Mesothelial cell of epicardium (in vitro differentiated cells): ENCODE results near the gene FCN3. TPM values are rescaled to one million over a fixed set of nuclear protein-coding genes. Genes with fewer than 3 reads are reported as not detected.

Experiments used
- DNase-seq, 2 experiments: peaks; one replicate each; pipeline ENCODE4 v3.0.0; 2021; ENCODE audit warnings: low spot score in 2 of 2; ENCODE audit not compliant: unreplicated experiment in 2 of 2
- H3K27ac Mint-ChIP-seq: 2 replicates; pipeline ENCODE4 v1.8.0; 2021; ENCODE audit warnings: mixed read lengths
- H3K27me3 Mint-ChIP-seq: 2 replicates; pipeline ENCODE4 v1.8.0; 2021; ENCODE audit warnings: low read depth, mixed read lengths
- H3K36me3 Mint-ChIP-seq: 2 replicates; pipeline ENCODE4 v1.8.0; 2021; ENCODE audit warnings: mixed read lengths
- H3K4me1 Mint-ChIP-seq: 2 replicates; pipeline ENCODE4 v1.8.0; 2021; ENCODE audit warnings: mixed read lengths
- H3K4me3 Mint-ChIP-seq: 2 replicates; pipeline ENCODE4 v1.8.0; 2021; ENCODE audit warnings: mild to moderate bottlenecking, moderate library complexity, mixed read lengths
- H3K9me3 Mint-ChIP-seq: 2 replicates; pipeline ENCODE4 v1.8.0; 2021; ENCODE audit warnings: mixed read lengths
- CTCF ChIP-seq: fragments of 200-600 bp; sonication (generic); IDR thresholded peaks from one replicate; pipeline ENCODE4 v1.5.0; 2021; ENCODE audit warnings: antibody characterized with exemption; ENCODE audit not compliant: unreplicated experiment
- total RNA-seq: library from RNA; stranded (reverse); gene quantifications from 3 replicates; pipeline ENCODE4 v1.2.1, GENCODE V29; 2021

The FCN3 gene
- total RNA-seq, 1 donor from 2014 or later = 0.22 TPM

DNA sequence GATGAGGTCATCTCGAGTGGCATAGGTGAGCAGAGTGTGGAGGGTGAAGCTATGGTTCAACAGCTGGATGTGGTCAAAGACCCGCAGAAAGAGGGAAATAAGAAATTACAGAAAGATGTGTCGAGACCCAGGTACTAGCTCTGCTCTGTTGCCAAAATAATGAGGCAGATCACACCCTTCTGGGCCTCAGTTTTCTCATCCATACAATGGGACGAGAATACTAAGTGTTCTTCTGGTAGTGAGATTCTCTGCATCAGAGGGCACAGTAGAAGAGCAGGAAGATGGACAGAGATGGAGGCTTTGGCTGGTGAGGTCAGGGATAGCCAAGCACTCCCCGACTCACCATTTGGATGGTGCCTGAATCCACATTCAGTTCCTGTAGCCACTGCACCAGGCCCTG lies 18.9 kb downstream of the FCN3 start:
- Mint-ChIP-seq H3K4me1 (peaks cover 24% of the 10 kb centered on the region), H3K9me3 (no peaks in the 10 kb centered on the region), H3K36me3 (no peaks in the 10 kb centered on the region), H3K4me3 (no peak overlapping the region), H3K27me3 (peaks cover 31% of the 10 kb centered on the region), H3K27ac (no peak overlapping the region)
- TF ChIP-seq CTCF = no peak
- DNase-seq = no peak

DNA sequence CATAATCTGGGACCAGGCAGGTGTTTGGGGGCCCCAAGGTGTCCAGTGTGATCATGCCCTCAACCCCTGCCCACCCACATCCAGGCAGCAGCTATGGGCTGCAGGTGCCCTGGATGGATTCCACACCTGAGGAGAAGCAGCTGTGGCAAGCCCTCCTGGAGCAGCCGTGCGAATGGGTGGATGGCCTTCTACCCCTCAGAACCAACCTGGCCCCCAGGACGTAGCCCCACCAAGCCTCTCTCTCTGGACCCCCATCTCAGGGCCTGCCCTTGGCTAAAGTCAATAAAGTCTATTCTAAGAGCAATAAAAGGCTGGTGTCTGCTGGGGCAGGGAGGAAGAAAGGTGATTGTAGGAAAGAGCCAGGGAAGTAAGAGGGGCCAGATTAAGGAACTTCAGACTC lies 21.0 kb downstream of the FCN3 start:
- DNase-seq = no peak
- TF ChIP-seq CTCF = no peak
- peaks cover 18% of the 10 kb centered on the region for H3K27me3 Mint-ChIP-seq
- no peaks in the 10 kb centered on the region for H3K36me3 Mint-ChIP-seq
- no peaks in the 10 kb centered on the region for H3K9me3 Mint-ChIP-seq
- peaks cover 15% of the 10 kb centered on the region for H3K4me1 Mint-ChIP-seq
- no peak overlapping the region for H3K4me3 Mint-ChIP-seq
- no peak overlapping the region for H3K27ac Mint-ChIP-seq

DNA sequence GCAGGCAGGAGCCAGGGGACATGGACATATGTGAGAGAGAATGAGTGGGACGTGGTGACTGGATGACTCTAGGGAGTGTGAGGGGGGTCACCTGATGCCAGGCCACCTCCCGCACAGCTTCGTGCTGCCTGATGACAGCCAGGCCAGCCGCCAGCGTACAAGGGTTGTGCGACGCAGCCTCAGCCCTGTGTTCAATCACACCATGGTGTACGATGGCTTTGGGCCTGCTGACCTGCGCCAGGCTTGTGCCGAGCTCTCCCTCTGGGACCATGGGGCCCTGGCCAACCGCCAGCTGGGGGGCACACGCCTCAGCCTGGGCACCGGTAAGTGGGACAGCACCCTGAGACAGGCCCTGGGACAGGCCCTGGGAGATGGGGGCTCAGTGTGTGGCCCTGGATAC lies 21.5 kb downstream of the FCN3 start:
- H3K4me1 Mint-ChIP-seq = peaks cover 15% of the 10 kb centered on the region
- H3K9me3 Mint-ChIP-seq = no peaks in the 10 kb centered on the region
- DNase-seq = no peak
- no peak overlapping the region for H3K4me3 Mint-ChIP-seq
- no peaks in the 10 kb centered on the region for H3K36me3 Mint-ChIP-seq
- no peak for TF ChIP-seq CTCF
- H3K27me3 Mint-ChIP-seq = peaks cover 14% of the 10 kb centered on the region
- no peak overlapping the region for H3K27ac Mint-ChIP-seq

DNA sequence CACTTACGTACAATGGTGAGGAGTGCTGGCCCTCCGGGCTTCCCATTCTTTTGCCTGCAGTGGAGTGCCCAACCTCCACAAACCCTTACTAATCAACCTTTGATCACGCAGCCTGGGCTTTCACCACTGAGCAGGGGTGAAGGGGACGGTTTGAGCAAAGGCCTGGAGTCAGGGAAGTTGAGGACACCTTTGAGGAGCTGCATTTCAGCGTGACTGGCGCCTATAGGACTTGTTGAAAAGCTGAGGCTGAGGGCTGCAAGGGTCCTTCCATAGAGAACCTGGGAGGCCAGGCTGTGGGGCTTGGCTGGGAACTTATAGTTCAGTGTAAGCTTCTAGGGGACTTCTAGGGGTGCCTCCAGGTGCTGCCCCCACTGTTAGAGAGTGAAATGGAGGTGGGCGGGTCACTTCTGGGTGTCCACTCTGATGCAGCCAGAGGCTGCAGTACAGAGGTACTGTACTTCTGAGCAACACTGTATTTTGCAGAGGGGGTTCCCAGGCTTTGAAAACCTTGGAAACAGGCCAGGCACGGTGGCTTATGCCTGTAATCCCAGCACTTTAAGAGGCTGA lies 23.0 kb downstream of the FCN3 start:
- peaks cover 2% of the 10 kb centered on the region for H3K36me3 Mint-ChIP-seq
- no peaks in the 10 kb centered on the region for H3K9me3 Mint-ChIP-seq
- peaks cover 15% of the 10 kb centered on the region for H3K4me1 Mint-ChIP-seq
- no peak for DNase-seq
- peak overlapping the region; percentile 63 for H3K4me3 Mint-ChIP-seq
- no peak for TF ChIP-seq CTCF
- peaks cover 7% of the 10 kb centered on the region for H3K27me3 Mint-ChIP-seq
- H3K27ac Mint-ChIP-seq = peak overlapping the region; percentile 39

- Mint-ChIP-seq H3K27me3 (peaks cover 7% of the 10 kb centered on the region), H3K4me1 (peaks cover 15% of the 10 kb centered on the region), H3K4me3 (peak overlapping the region; percentile 63), H3K9me3 (no peaks in the 10 kb centered on the region), H3K36me3 (peaks cover 5% of the 10 kb centered on the region), H3K27ac (peak overlapping the region; percentile 21)
- no peak for TF ChIP-seq CTCF
- no peak for DNase-seq
Measured at GRCh38 chr1:27350663-27351540, 23.7 kb downstream of the FCN3 start.
